B cell (primary cell): ENCODE results near the gene SLC39A11.

ENCODE experiments used
- CTCF ChIP-seq: fragments of 200-600 bp; IDR thresholded peaks from one replicate; pipeline ENCODE4 v1.8.0; 2022; ENCODE audit warnings: antibody characterized with exemption, mild to moderate bottlenecking
- EZH2 ChIP-seq: IDR thresholded peaks from 2 replicates; pipeline ENCODE4 v1.6.1; 2012; ENCODE audit warnings: borderline replicate concordance, low read depth, mild to moderate bottlenecking, moderate library complexity, low read length; ENCODE audit not compliant: insufficient read depth, poor library complexity, severe bottlenecking

GRCh38 chr17:72693151-72693878 lies 399.2 kb downstream of the SLC39A11 start:
- TF ChIP-seq CTCF (no peak), EZH2 (no peak)
